ENCODE data around the gene SYP. TPM values are rescaled to one million over a fixed set of nuclear protein-coding genes. Genes with fewer than 3 reads are reported as not detected.

Gene SYP
- total RNA-seq, 4 donors from 2014 or later = 2.9 to 10.5 (median 5.4) TPM

DNA sequence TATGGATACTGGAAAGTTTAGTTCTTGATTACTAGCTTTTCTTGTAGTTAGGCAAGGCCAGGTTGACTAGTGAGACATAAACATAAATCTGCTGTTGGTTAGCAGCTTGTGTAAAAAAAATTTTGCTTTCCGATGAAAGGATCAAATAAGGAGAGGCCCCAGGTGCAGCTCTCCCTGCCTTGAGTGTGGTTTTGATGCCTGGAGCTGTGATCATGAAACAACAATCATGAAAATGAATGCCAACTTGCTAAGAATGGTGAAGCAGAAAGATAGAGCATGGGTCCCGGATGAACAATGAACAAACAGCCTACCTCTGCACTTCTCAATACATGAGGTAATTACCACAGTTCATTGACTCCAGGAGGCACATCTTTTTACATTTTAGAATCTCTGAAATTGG lies 14.4 kb upstream of the SYP start:
- H3K4me3 ChIP-seq = no peak overlapping the region
- no peaks in the 10 kb centered on the region for H3K36me3 ChIP-seq
- no peaks in the 10 kb centered on the region for H3K9me3 ChIP-seq
- no peaks in the 10 kb centered on the region for H3K4me1 ChIP-seq
- peaks cover 8% of the 10 kb centered on the region for H3K27me3 ChIP-seq
- ATAC-seq = no peak
- no peak overlapping the region for H3K27ac ChIP-seq
- WGBS, 2 donors (ENCODE audit: low coverage in 1 of 2) = 70 to 84% methylated on average over 2 of the region's 2 CpGs
- TF ChIP-seq POLR2A (IDR thresholded peaks at IDR 0.05) = no peak
- TF ChIP-seq, protein P1, sequence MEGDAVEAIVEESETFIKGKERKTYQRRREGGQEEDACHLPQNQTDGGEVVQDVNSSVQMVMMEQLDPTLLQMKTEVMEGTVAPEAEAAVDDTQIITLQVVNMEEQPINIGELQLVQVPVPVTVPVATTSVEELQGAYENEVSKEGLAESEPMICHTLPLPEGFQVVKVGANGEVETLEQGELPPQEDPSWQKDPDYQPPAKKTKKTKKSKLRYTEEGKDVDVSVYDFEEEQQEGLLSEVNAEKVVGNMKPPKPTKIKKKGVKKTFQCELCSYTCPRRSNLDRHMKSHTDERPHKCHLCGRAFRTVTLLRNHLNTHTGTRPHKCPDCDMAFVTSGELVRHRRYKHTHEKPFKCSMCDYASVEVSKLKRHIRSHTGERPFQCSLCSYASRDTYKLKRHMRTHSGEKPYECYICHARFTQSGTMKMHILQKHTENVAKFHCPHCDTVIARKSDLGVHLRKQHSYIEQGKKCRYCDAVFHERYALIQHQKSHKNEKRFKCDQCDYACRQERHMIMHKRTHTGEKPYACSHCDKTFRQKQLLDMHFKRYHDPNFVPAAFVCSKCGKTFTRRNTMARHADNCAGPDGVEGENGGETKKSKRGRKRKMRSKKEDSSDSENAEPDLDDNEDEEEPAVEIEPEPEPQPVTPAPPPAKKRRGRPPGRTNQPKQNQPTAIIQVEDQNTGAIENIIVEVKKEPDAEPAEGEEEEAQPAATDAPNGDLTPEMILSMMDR (IDR thresholded peaks at IDR 0.05) = no peak
- TF ChIP-seq POLR2AphosphoS5 (IDR thresholded peaks at IDR 0.05) = no peak
- TF ChIP-seq EP300 (IDR thresholded peaks at IDR 0.05) = no peak

DNA sequence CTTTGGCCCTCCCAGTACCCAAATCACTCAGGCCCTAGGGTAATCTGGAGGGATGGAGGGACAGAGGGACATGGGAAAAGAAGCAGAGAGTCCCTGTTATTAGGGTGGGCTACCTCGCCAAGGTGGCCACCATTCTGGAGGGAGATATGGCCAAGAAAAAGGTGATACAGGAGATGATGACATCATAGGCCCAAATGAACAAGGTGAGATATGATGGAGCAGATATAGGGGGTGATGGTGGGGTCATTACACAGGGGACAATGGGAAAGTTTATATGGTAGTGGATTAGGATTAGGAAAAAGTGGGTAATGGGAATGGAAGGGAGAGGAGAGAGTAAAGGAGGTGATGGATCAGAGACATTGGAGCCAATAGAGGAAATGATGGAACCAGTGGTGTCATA lies 12.9 kb upstream of the SYP start:
- no peaks in the 10 kb centered on the region for H3K9me3 ChIP-seq
- no peak for ATAC-seq
- H3K4me3 ChIP-seq = no peak overlapping the region
- no peaks in the 10 kb centered on the region for H3K36me3 ChIP-seq
- TF ChIP-seq EP300 (IDR thresholded peaks at IDR 0.05) (no peak), POLR2A (IDR thresholded peaks at IDR 0.05) (no peak), POLR2AphosphoS5 (IDR thresholded peaks at IDR 0.05) (no peak)
- TF ChIP-seq, protein P1 (IDR thresholded peaks at IDR 0.05) = no peak
- H3K27me3 ChIP-seq = peaks cover 10% of the 10 kb centered on the region
- no CpG with 5 or more reads among the region's 1 CpG for WGBS, 2 donors (ENCODE audit: low coverage in 1 of 2)
- H3K4me1 ChIP-seq = no peaks in the 10 kb centered on the region
- H3K27ac ChIP-seq = no peak overlapping the region

DNA sequence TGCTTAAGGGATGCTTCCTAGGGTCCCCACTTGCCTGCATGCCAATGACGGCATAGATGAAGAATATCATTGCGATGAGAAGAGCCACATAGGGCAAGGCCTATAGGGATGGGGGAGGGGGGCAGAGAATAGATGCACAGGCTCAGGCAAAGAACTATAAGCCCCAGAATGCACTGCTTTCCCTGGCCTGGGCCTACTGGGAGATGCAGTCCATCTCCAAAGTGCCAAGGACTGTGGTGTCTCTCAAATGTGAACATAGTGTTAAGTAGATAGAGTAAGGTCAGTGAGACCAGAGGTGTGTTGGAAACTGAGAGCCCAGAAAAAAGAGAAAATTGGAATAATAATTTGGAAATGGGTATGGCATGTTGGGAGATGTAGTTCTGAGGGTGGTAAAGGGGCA lies 12.2 kb upstream of the SYP start:
- WGBS, 2 donors (ENCODE audit: low coverage in 1 of 2) = no CpG with 5 or more reads among the region's 2 CpGs
- H3K27ac ChIP-seq = no peak overlapping the region
- H3K9me3 ChIP-seq = no peaks in the 10 kb centered on the region
- H3K36me3 ChIP-seq = no peaks in the 10 kb centered on the region
- H3K4me1 ChIP-seq = no peaks in the 10 kb centered on the region
- TF ChIP-seq EP300 (IDR thresholded peaks at IDR 0.05) (no peak), POLR2AphosphoS5 (IDR thresholded peaks at IDR 0.05) (no peak), POLR2A (IDR thresholded peaks at IDR 0.05) (no peak)
- TF ChIP-seq, protein P1 (IDR thresholded peaks at IDR 0.05) = no peak
- no peak for ATAC-seq
- no peak overlapping the region for H3K4me3 ChIP-seq
- H3K27me3 ChIP-seq = peaks cover 10% of the 10 kb centered on the region

DNA sequence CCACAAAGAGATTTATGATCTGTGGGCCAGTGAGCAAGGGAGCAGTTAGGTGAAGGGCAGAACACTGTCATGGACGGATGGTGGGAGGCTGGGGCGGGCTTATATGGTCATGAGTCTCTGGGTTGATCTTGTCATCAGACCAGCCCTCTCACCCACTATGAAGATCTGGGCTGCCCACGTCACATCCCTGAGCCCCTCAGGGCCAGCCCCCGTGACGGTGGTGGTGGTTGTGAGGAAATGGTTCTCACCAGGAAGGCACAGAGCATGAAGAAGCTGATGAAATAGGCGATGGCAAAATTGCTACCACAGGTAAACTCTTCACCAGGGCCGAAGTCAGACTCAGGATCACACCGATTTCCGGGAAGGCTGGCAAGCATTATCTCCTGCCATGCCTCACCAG lies 11.1 kb upstream of the SYP start:
- Histone ChIP-seq H3K4me3 (no peak overlapping the region), H3K9me3 (no peaks in the 10 kb centered on the region), H3K27me3 (peaks cover 10% of the 10 kb centered on the region), H3K27ac (no peak overlapping the region), H3K36me3 (no peaks in the 10 kb centered on the region), H3K4me1 (no peaks in the 10 kb centered on the region)
- WGBS, 2 donors (ENCODE audit: low coverage in 1 of 2) = 63% methylated on average over 2 of the region's 9 CpGs; no CpG with 5 or more reads in 1 of the 2 donors
- TF ChIP-seq, protein P1 (IDR thresholded peaks at IDR 0.05) = no peak
- TF ChIP-seq EP300 (IDR thresholded peaks at IDR 0.05) (no peak), POLR2AphosphoS5 (IDR thresholded peaks at IDR 0.05) (no peak), POLR2A (IDR thresholded peaks at IDR 0.05) (no peak)
- no peak for ATAC-seq

DNA sequence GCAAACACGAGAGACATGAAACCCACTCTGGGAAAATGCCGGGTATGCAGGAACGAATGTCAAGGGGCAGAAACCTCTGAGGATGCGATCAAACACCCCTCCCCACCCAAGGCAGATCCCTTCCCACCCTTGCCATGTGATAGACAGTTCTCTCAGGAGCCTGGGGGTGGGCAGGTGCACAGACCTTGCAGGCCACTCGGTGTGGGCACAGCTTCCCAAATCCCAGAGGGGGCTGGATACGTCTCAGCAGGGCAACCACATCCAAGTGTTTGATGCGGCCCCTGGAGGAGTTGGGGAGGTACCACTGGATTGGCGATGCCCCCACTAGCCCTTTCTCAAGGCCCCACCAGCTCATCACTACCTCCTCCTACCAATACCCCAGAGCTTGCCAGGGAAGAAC lies 10.4 kb upstream of the SYP start:
- no CpG with 5 or more reads among the region's 8 CpGs for WGBS, 2 donors (ENCODE audit: low coverage in 1 of 2)
- TF ChIP-seq POLR2A (IDR thresholded peaks at IDR 0.05) (no peak), POLR2AphosphoS5 (IDR thresholded peaks at IDR 0.05) (no peak), EP300 (IDR thresholded peaks at IDR 0.05) (no peak)
- TF ChIP-seq, protein P1 (IDR thresholded peaks at IDR 0.05) = no peak
- H3K36me3 ChIP-seq = no peaks in the 10 kb centered on the region
- H3K4me1 ChIP-seq = no peaks in the 10 kb centered on the region
- H3K27me3 ChIP-seq = peaks cover 10% of the 10 kb centered on the region
- H3K4me3 ChIP-seq = no peak overlapping the region
- ATAC-seq = no peak
- H3K9me3 ChIP-seq = no peaks in the 10 kb centered on the region
- no peak overlapping the region for H3K27ac ChIP-seq
